VCaP (cell line): ENCODE measurements around the gene MCTP1.
A peak's percentile ranks its signal among the peaks of the same experiment; 100 is the strongest.

Source experiments
- H3K27ac ChIP-seq: fragments of 450-650 bp; 2 replicates; pipeline ENCODE4 v1.5.1; 2017
- TF ChIP-seq, protein P1 (sequence below): fragments of 450-650 bp; conservative IDR thresholded peaks from 2 replicates; pipeline ENCODE4 v1.5.1; 2017; ENCODE audit warnings: mild to moderate bottlenecking, moderate library complexity

MCTP1 gene

DNA sequence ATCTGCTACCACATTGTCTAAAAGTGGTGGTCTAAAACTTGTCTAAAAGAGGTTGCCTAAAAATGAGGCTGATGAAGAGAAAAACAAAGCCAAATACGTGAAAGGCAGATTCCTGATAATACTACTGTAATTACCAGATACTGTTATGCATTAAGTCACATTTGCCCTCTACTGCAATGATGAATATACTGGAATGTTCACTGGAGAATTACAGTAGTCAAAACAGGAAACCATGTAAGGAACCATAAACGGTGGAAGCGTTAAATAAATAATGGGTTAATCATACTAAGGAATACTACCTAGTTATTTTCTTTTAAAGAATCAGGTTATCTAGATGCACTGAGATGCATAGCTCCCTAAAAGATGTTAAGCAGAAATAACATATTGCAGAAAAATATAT lies 201.3 kb downstream of the MCTP1 start:
- H3K27ac ChIP-seq: no peak overlapping the region
- TF ChIP-seq, protein P1, sequence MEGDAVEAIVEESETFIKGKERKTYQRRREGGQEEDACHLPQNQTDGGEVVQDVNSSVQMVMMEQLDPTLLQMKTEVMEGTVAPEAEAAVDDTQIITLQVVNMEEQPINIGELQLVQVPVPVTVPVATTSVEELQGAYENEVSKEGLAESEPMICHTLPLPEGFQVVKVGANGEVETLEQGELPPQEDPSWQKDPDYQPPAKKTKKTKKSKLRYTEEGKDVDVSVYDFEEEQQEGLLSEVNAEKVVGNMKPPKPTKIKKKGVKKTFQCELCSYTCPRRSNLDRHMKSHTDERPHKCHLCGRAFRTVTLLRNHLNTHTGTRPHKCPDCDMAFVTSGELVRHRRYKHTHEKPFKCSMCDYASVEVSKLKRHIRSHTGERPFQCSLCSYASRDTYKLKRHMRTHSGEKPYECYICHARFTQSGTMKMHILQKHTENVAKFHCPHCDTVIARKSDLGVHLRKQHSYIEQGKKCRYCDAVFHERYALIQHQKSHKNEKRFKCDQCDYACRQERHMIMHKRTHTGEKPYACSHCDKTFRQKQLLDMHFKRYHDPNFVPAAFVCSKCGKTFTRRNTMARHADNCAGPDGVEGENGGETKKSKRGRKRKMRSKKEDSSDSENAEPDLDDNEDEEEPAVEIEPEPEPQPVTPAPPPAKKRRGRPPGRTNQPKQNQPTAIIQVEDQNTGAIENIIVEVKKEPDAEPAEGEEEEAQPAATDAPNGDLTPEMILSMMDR: no peak

DNA sequence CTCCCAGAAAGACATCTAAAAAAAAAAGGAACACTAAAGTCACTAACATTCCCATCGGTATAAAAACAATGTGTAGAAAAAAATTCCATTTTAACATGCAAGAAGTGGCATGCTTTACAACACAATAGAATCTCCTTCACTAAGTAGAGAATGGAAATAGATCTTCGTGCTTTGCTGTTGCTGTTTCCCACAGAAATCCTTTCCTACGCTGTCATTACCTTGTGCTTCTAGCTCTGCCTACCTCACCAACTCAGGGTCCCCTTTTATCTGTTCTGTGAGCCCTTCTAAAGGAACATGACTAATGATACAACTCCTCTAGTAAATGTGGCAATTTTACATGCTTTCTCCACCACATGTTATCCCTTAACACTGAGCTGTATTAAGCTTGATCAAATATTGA lies 202.9 kb downstream of the MCTP1 start:
- peak overlapping the region; percentile 60 for H3K27ac ChIP-seq
- TF ChIP-seq, protein P1: no peak

DNA sequence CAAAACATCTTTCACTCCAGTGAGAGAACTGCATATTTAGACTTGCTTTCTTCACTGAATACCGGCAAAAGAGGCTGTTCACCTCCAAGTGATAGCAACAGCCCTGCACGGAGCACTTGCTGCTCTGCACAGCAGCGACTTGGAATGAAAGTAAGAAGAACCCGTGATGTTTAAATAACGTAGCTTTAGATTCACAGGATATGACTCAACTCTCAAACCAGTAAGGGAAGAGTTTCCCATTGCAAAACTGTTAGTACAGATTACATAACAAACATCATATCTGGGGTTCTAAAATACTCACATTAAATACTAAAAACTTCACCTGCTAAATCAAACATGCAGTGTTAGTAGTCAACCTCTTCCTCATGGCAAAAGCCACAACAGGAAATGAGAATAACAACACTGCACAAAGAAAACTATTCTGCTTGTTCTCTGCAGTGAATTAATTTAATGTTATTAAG lies 203.4 kb downstream of the MCTP1 start:
- TF ChIP-seq, protein P1: no peak
- H3K27ac ChIP-seq: peak overlapping the region; percentile 60

DNA sequence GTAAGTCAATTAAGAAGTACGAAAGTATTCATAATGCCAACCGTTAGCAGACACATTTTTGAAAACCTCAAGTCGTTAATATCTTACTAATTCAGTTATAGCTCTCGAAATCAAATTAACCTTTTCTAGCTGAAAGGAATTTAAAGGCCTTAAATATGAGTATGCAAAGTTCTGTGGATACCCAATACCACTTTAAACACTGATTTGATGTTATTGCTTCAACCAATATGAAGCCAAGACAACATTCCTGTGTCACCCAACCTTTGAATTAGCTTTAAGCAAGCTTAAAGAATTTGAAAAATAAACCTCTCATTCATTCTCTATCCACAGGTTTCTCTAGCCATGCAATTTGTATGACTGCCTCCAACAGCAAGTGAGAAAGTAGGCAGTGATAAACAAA lies 204.5 kb downstream of the MCTP1 start:
- TF ChIP-seq, protein P1: no peak
- no peak overlapping the region for H3K27ac ChIP-seq

DNA sequence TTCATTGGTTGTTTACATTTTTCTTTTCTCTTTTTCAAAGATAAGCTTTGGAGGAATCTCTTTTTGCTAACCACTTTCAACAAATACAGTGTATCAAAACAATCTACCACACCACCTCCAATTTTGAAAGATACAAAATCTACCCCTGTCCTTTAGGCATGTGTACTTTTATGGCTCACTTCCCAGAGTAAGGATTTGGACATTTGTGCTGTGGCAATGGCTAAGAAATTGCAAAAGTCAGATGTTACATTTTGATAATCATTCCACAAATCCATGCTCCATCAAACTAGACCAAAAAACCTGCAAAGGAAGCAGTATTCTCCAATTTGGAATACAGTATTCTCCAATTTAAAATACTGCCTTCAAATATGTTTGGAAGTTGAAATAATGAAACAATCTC lies 204.9 kb downstream of the MCTP1 start:
- H3K27ac ChIP-seq: no peak overlapping the region
- TF ChIP-seq, protein P1: no peak

DNA sequence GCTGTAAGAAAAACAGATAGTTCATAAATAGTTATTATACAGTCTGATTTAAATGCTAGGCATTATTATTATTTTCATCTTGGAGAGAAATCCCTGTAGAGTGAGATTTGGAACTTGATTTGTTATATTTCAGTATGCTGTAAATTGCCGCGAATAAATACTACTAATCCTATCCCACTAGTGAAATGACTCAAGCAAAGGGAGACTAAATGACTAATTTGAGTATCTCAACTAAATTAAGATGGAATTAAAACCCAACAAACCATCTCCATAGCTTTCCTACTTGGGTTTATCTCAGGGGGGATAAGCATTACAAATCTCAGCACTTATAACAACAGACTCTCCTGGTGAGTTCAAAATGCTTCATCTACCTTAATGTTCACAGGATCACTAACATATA lies 206.0 kb downstream of the MCTP1 start:
- TF ChIP-seq, protein P1: no peak
- no peak overlapping the region for H3K27ac ChIP-seq

DNA sequence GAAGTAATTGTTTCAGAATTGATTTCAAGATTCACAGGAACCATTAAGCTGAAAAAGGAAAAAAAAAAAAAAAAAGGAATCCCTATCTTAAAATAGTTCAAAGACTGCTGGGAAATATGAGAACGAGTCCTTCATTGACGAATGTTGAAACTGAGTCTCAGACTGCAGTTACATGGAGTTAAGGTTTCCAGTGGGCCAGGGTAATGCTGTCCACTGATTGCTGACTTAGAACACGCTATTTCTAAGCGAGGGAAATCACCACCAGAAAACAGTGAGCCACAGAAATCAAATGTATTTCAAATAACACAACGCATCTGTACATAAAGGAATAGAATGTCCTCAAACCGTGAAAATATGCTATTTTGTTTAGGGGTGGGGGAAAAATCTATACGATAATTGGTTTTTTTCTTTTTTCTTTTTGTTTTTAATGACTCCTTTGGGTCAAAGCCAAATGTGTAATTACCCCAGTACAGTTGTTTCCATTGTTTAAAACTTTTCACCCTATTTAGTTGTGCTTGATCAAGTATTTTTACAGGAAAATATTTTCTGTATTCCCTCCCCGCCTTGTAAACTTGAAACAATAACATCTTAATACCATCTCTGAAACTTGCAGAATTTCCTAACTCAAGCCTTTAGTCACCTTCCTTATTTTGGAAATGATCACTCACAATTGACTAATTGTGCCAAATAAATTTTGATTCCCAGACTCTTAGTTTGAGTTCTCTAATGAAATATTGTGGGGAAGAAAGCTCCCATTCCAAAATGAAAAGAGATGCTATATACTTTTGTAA lies 208.3 kb downstream of the MCTP1 start:
- TF ChIP-seq, protein P1: no peak
- H3K27ac ChIP-seq: no peak overlapping the region
